ENCODE results near the gene IFT52. TPM values are rescaled to one million over a fixed set of nuclear protein-coding genes. Genes with fewer than 3 reads are reported as not detected.

Gene IFT52
- total RNA-seq, 4 donors from 2014 or later, result 20.1 to 40.4 (median 28.7) TPM

GRCh38 chr20:43681468-43681942, 90.8 kb downstream of the IFT52 start:
- no peaks in the 10 kb centered on the region for H3K9me3 ChIP-seq
- intact Hi-C loops (cut with DNase I), result no loop called here
- no peak overlapping the region for H3K27ac ChIP-seq
- TF ChIP-seq CTCF (IDR thresholded peaks at IDR 0.05) (no peak), POLR2A (IDR thresholded peaks at IDR 0.05) (no peak)
- no peaks in the 10 kb centered on the region for H3K27me3 ChIP-seq
- no peaks in the 10 kb centered on the region for H3K36me3 ChIP-seq
- peak; percentile 6 to 12 for DNase-seq
- no peaks in the 10 kb centered on the region for H3K4me1 ChIP-seq
- no peak overlapping the region for H3K4me3 ChIP-seq (replicated peaks in 1 of 3)
- 40 to 66% methylated on average over 5 to 8 of the region's 8 CpGs for WGBS, 2 donors

GRCh38 chr20:43681991-43682410, 91.3 kb downstream of the IFT52 start:
- H3K27ac ChIP-seq, result no peak overlapping the region
- H3K4me1 ChIP-seq, result no peaks in the 10 kb centered on the region
- H3K4me3 ChIP-seq (replicated peaks in 1 of 3), result no peak overlapping the region
- H3K36me3 ChIP-seq, result no peaks in the 10 kb centered on the region
- no peaks in the 10 kb centered on the region for H3K9me3 ChIP-seq
- intact Hi-C loops (cut with DNase I), result no loop called here
- no peaks in the 10 kb centered on the region for H3K27me3 ChIP-seq
- no peak for DNase-seq
- WGBS, 2 donors, result 61 to 82% methylated on average over 2 of the region's 2 CpGs
- TF ChIP-seq POLR2A (IDR thresholded peaks at IDR 0.05) (no peak), CTCF (IDR thresholded peaks at IDR 0.05) (no peak)

GRCh38 chr20:43682446-43682845, 91.7 kb downstream of the IFT52 start:
- H3K9me3 ChIP-seq, result no peaks in the 10 kb centered on the region
- TF ChIP-seq CTCF (IDR thresholded peaks at IDR 0.05), result no peak
- no peak for TF ChIP-seq POLR2A (IDR thresholded peaks at IDR 0.05)
- 94 to 95% methylated on average over 7 to 9 of the region's 9 CpGs for WGBS, 2 donors
- no peaks in the 10 kb centered on the region for H3K27me3 ChIP-seq
- H3K27ac ChIP-seq, result no peak overlapping the region
- no peak overlapping the region for H3K4me3 ChIP-seq (replicated peaks in 1 of 3)
- no peaks in the 10 kb centered on the region for H3K36me3 ChIP-seq
- intact Hi-C loops (cut with DNase I), result no loop called here
- no peaks in the 10 kb centered on the region for H3K4me1 ChIP-seq
- DNase-seq, result no peak

- intact Hi-C loops (cut with DNase I), result no loop called here
- H3K36me3 ChIP-seq, result no peaks in the 10 kb centered on the region
- no peak for TF ChIP-seq CTCF (IDR thresholded peaks at IDR 0.05)
- TF ChIP-seq POLR2A (IDR thresholded peaks at IDR 0.05), result no peak
- WGBS, 2 donors, result 95 to 96% methylated on average over 13 of the region's 13 CpGs
- no peaks in the 10 kb centered on the region for H3K4me1 ChIP-seq
- DNase-seq, result no peak
- no peaks in the 10 kb centered on the region for H3K27me3 ChIP-seq
- H3K9me3 ChIP-seq, result no peaks in the 10 kb centered on the region
- no peak overlapping the region for H3K4me3 ChIP-seq (replicated peaks in 1 of 3)
- H3K27ac ChIP-seq, result no peak overlapping the region
Measured at GRCh38 chr20:43686820-43687219, 96.1 kb downstream of the IFT52 start.

GRCh38 chr20:43689165-43689564, 98.4 kb downstream of the IFT52 start:
- 75 to 92% methylated on average over 4 of the region's 4 CpGs for WGBS, 2 donors
- Histone ChIP-seq H3K4me3 (replicated peaks in 1 of 3) (no peak overlapping the region), H3K36me3 (no peaks in the 10 kb centered on the region), H3K4me1 (no peaks in the 10 kb centered on the region), H3K27ac (no peak overlapping the region), H3K9me3 (no peaks in the 10 kb centered on the region), H3K27me3 (no peaks in the 10 kb centered on the region)
- DNase-seq, result no peak
- TF ChIP-seq POLR2A (IDR thresholded peaks at IDR 0.05), result no peak
- no peak for TF ChIP-seq CTCF (IDR thresholded peaks at IDR 0.05)
- intact Hi-C loops (cut with DNase I), result no loop called here
